K562 (cell line): ENCODE data around the gene RIMKLA. TPM values are rescaled to one million over a fixed set of nuclear protein-coding genes. Genes with fewer than 3 reads are reported as not detected.

Source experiments
- ARID2 ChIP-seq: fragments of 450-650 bp; IDR thresholded peaks from 2 replicates; pipeline ENCODE4 v1.6.1; 2017; ENCODE audit warnings: antibody characterized with exemption, mild to moderate bottlenecking
- CEBPZ ChIP-seq: fragments of 150-350 bp; IDR thresholded peaks from 2 replicates; pipeline ENCODE4 v1.6.1; 2014; ENCODE audit warnings: low read depth, mild to moderate bottlenecking, low read length, borderline replicate concordance
- FIP1L1 ChIP-seq: fragments of 200-400 bp; formaldehyde crosslinking; IDR thresholded peaks from 2 replicates; pipeline ENCODE4 v1.6.1; 2018; ENCODE audit warnings: mild to moderate bottlenecking, low read depth, low read length; ENCODE audit not compliant: poor library complexity, severe bottlenecking
- GABPB1 ChIP-seq: sonication (generic); formaldehyde crosslinking; IDR thresholded peaks from 2 replicates; pipeline ENCODE4 v1.8.0; 2022; ENCODE audit warnings: mild to moderate bottlenecking, missing genetic modification reagents
- MEF2D ChIP-seq: conservative IDR thresholded peaks from 2 replicates; pipeline ENCODE4 v1.6.1; 2016; ENCODE audit warnings: low read depth, missing genetic modification characterization, missing compliant biosample characterization
- PML ChIP-seq: IDR thresholded peaks from 2 replicates; pipeline ENCODE4 v1.6.1; 2012; ENCODE audit warnings: low read length, inconsistent platforms
- SP2 ChIP-seq: IDR thresholded peaks from 2 replicates; pipeline ENCODE4 v1.6.1; 2011; ENCODE audit warnings: mild to moderate bottlenecking, low read depth, low read length, moderate library complexity; ENCODE audit not compliant: poor library complexity, severe bottlenecking; ENCODE audit errors: extremely low read depth
- TAF1 ChIP-seq: IDR thresholded peaks from 2 replicates; pipeline ENCODE4 v1.6.1; 2011; ENCODE audit warnings: mild to moderate bottlenecking, low read length, moderate library complexity; ENCODE audit not compliant: insufficient read depth, control insufficient read depth, severe bottlenecking; ENCODE audit errors: extremely low read depth
- TOE1 ChIP-seq, 2 experiments: fragments of 450-650 bp in 1 of 2; sonication (generic) in 1 of 2; formaldehyde crosslinking in 1 of 2; IDR thresholded peaks; 2 replicates each; pipeline versions ENCODE4 v1.7.1 to v1.8.0; 2016 to 2022; ENCODE audit warnings: borderline replicate concordance in 2 of 2, mild to moderate bottlenecking in 2 of 2, antibody characterized with exemption in 1 of 2, inconsistent platforms in 1 of 2, low read depth in 1 of 2, missing genetic modification reagents in 1 of 2, moderate library complexity in 1 of 2
- ZFP91 ChIP-seq: sonication (generic); formaldehyde crosslinking; IDR thresholded peaks from 2 replicates; pipeline ENCODE4 v1.8.0; 2022; ENCODE audit warnings: mild to moderate bottlenecking, missing genetic modification reagents
- ZNF140 ChIP-seq: fragments of 250-450 bp; sonication (Bioruptor Pico); IDR thresholded peaks from 2 replicates; pipeline ENCODE4 v1.8.0; 2021; ENCODE audit warnings: moderate library complexity, mild to moderate bottlenecking, inconsistent platforms
- ZNF263 ChIP-seq: sonication (generic); formaldehyde crosslinking; IDR thresholded peaks from 2 replicates; pipeline ENCODE4 v1.8.0; 2022; ENCODE audit warnings: mild to moderate bottlenecking, missing genetic modification reagents, borderline replicate concordance
- ZNF699 ChIP-seq: fragments of 250-450 bp; sonication (Bioruptor Pico); IDR thresholded peaks from 2 replicates; pipeline ENCODE4 v1.8.0; 2021; ENCODE audit warnings: mild to moderate bottlenecking, moderate library complexity; ENCODE audit not compliant: insufficient replicate concordance
- ZNF717 ChIP-seq: fragments of 250-450 bp; sonication (Bioruptor Pico); IDR thresholded peaks from 2 replicates; pipeline ENCODE4 v1.5.0; 2021
- polyA plus RNA-seq, 8 experiments: library from polyadenylated mRNA; depleted of rRNA in 4 of 8; stranded (reverse) in 5 of 8; unstranded in 3 of 8; fragments of >200 nt; fragmentation: Nextera tagmentation in 2 of 8; fragmentation: Illumina TruSeq in 1 of 8; extraction: Ambion mirVana in 2 of 8; extraction: Trizol in 1 of 8; gene quantifications; 2 replicates each; pipeline versions ENCODE4 v1.2.1 to v1.2.3, GENCODE V29; 2011 to 2014; ENCODE audit warnings: inconsistent platforms in 1 of 8, missing spikeins in 1 of 8
- total RNA-seq, 7 experiments: library from RNA; depleted of rRNA in 6 of 7; stranded (reverse); fragments of >200 nt in 6 of 7; fragmentation: Illumina TruSeq in 2 of 7; extraction: Trizol in 2 of 7; gene quantifications; 2 replicates each; pipeline versions ENCODE4 v1.2.1 to v1.2.3, GENCODE V29; 2011 to 2021; ENCODE audit warnings: low replicate concordance in 1 of 7
- TF ChIP-seq, protein P1 (sequence below), 2 experiments: fragments of 450-650 bp in 1 of 2; IDR thresholded peaks; 2 replicates each; pipeline ENCODE4 v1.6.1; 2011 to 2017; ENCODE audit warnings: low read depth in 2 of 2, antibody characterized with exemption in 1 of 2, borderline replicate concordance in 1 of 2, low read length in 1 of 2, mild to moderate bottlenecking in 1 of 2, mixed read lengths in 1 of 2; ENCODE audit not compliant: control insufficient read depth in 1 of 2
- TF ChIP-seq, protein P2 (sequence below): IDR thresholded peaks from 2 replicates; pipeline ENCODE4 v1.6.1; 2011; ENCODE audit not compliant: insufficient read length; ENCODE audit errors: extremely low read depth

Gene RIMKLA
- total and polyA plus RNA-seq, 9 of the 15 experiments (the other 6 are each of a cell fraction or from before 2014, with no cell fraction given) = 0.02 TPM; not detected in 8

- TF ChIP-seq FIP1L1 (peak; percentile 95), PML (peak; percentile 80), ZNF699 (CRISPR knock-in tag) (no peak), MEF2D (tag) (0 out of 2 replicates have a peak, but pooled peaks have one; percentile 18), CEBPZ (no peak), ZNF140 (CRISPR knock-in tag) (no peak), ZNF717 (CRISPR knock-in tag) (no peak), TOE1 (IDR thresholded peaks at IDR 0.05; ENCODE audit: borderline replicate concordance) (peak; percentile 85), TOE1 (CRISPR knock-in tag; IDR thresholded peaks at IDR 0.05; ENCODE audit: borderline replicate concordance, low read depth) (no peak), ZFP91 (no peak), ARID2 (peak; percentile 22; the same call in 1 of the 2 replicates), GABPB1 (CRISPR knock-in tag) (peak; percentile 86), SP2 (no peak), TAF1 (peak; percentile 98), ZNF263 (CRISPR knock-in tag) (peak; percentile 46; the same call in 1 of the 2 replicates)
- TF ChIP-seq, protein P1, sequence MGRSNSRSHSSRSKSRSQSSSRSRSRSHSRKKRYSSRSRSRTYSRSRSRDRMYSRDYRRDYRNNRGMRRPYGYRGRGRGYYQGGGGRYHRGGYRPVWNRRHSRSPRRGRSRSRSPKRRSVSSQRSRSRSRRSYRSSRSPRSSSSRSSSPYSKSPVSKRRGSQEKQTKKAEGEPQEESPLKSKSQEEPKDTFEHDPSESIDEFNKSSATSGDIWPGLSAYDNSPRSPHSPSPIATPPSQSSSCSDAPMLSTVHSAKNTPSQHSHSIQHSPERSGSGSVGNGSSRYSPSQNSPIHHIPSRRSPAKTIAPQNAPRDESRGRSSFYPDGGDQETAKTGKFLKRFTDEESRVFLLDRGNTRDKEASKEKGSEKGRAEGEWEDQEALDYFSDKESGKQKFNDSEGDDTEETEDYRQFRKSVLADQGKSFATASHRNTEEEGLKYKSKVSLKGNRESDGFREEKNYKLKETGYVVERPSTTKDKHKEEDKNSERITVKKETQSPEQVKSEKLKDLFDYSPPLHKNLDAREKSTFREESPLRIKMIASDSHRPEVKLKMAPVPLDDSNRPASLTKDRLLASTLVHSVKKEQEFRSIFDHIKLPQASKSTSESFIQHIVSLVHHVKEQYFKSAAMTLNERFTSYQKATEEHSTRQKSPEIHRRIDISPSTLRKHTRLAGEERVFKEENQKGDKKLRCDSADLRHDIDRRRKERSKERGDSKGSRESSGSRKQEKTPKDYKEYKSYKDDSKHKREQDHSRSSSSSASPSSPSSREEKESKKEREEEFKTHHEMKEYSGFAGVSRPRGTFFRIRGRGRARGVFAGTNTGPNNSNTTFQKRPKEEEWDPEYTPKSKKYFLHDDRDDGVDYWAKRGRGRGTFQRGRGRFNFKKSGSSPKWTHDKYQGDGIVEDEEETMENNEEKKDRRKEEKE (IDR thresholded peaks at IDR 0.05; ENCODE audit: borderline replicate concordance in 1 of 2, control insufficient read depth in 1 of 2, low read depth in 2 of 2, low read length in 1 of 2) = peak in 1 of 2 experiments; percentile 74; a peak in 1 of 4 replicates
- TF ChIP-seq, protein P2, sequence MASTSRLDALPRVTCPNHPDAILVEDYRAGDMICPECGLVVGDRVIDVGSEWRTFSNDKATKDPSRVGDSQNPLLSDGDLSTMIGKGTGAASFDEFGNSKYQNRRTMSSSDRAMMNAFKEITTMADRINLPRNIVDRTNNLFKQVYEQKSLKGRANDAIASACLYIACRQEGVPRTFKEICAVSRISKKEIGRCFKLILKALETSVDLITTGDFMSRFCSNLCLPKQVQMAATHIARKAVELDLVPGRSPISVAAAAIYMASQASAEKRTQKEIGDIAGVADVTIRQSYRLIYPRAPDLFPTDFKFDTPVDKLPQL = peak; percentile 41
Observed at GRCh38 chr1:42335050-42335808, 45.4 kb upstream of the RIMKLA start, which contains the start of gene FOXJ3 (continued).
